Astrocyte of the cerebellum (primary cell): ENCODE measurements around the gene GLI2.

Experiments used
- DNase-seq: peaks from one replicate; pipeline ENCODE4 v3.0.0-alpha.2; 2011; ENCODE audit warnings: low read depth
- H3K4me3 ChIP-seq: 2 replicates; pipeline ENCODE4 v1.5.1; 2011; ENCODE audit warnings: mild to moderate bottlenecking, low read depth, low read length, moderate library complexity
- in situ Hi-C: cut with HindIII; loops from 2 replicates; pipeline ENCODE4 v1.10.0; 2017; ENCODE audit warnings: low sequenced_read_pairs
- TF ChIP-seq, protein P1 (sequence below): IDR thresholded peaks from 2 replicates; pipeline ENCODE4 v1.5.1; 2012; ENCODE audit warnings: low read length, low read depth, moderate library complexity, mild to moderate bottlenecking; ENCODE audit errors: missing control alignments

The GLI2 gene

DNA sequence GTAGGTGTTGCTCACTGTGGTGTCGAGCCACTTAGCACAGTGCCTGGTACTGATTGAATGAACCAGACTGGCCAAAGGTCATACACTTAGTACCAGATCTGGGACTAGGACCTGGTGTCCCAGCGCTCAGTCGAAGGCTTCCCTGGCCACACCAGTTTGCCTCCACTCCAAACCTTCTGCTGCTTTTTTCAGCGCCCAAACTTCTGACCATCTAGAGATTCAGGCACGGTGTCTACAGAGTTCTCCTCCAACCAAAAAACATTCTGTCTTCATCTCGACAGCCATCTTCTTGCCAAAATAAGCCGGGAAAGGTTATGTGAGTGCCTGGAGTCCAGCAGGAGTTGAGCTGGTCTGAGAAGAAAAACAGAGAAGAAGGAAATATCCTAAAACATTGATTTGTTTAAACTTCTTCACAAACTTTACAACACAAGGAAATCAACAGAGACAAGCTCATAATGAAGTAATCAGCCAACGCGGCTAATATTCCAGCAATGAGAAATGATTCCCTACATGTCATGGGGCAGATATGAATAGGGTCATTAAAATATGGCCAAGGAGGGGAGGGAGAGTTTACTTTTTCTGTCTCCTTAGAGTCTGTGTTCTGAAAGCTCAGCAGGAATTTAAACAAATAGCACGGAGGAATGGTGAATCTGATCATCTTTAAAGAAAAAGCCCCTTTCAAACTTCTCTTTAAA lies 2.3 kb upstream of the GLI2 start:
- in situ Hi-C loops: loop anchor here (10.0 kb wide), 1 partner anchor 51 kb away; no protein-coding TSS in a partner anchor
- no peak for DNase-seq
- H3K4me3 ChIP-seq: no peak overlapping the region
- TF ChIP-seq, protein P1, sequence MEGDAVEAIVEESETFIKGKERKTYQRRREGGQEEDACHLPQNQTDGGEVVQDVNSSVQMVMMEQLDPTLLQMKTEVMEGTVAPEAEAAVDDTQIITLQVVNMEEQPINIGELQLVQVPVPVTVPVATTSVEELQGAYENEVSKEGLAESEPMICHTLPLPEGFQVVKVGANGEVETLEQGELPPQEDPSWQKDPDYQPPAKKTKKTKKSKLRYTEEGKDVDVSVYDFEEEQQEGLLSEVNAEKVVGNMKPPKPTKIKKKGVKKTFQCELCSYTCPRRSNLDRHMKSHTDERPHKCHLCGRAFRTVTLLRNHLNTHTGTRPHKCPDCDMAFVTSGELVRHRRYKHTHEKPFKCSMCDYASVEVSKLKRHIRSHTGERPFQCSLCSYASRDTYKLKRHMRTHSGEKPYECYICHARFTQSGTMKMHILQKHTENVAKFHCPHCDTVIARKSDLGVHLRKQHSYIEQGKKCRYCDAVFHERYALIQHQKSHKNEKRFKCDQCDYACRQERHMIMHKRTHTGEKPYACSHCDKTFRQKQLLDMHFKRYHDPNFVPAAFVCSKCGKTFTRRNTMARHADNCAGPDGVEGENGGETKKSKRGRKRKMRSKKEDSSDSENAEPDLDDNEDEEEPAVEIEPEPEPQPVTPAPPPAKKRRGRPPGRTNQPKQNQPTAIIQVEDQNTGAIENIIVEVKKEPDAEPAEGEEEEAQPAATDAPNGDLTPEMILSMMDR: no peak

DNA sequence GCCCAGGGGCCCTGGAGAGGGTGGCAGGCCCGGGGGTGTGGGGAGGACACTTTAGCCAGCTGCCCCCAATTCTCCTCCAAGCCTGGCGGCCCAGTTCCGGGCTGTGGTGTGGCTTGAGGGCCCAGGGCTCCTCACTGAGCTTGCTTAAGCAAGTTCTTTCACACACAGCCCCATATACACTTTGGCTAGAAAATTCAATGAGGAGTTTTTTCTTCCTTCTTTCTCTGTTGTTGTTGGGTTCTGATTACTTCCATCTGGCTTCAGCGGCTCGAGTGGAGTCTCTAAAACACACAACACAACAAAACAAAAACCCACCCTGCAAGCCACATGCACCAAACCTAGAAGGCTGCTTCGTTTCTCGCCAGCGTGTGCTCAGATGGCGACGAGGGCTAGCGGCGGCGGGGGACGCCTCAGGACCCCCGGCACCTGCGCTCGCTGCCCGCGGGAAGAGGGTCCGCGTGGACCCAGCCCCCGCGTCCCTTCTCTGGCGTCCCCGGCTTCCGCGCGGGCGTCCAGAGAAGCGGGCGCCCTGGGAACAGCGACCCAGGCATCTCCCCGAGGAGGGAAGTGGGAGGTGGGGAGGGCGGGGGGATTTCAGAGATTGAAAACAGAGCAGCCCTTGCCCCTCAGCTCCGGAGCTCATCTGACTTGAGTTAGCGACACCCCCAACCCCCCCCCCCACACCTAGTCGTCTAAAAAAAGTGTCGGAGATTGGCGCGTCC lies 577 bp upstream of the GLI2 start:
- DNase-seq: no peak
- TF ChIP-seq, protein P1: no peak
- in situ Hi-C loops: loop anchor here (10.0 kb wide), 1 partner anchor 50 kb away; no protein-coding TSS in a partner anchor
- peak overlapping the region; percentile 66 for H3K4me3 ChIP-seq

DNA sequence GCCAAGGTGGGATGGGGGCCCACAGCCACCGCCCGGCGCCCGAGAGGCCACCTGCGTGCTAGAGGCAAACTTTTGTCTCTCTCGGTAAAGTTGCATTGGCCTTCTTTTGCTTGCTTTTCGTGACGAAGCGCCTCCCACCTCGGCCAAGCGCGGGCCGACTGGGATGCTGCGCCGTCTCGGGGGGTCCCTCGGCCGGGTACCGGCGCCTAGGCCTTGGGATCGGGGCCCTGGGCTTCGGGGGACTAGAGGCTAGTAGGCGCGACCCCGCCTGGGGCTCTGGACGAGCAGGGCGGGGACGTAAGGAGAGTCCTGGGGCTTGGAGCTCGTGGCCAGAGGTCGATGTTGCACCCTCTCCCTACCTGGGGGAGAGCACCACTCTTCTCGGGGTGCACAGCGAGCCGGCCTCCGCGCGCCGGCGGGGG lies 545 bp downstream of the GLI2 start:
- in situ Hi-C loops: loop anchor here (10.0 kb wide), 1 partner anchor 49 kb away; no protein-coding TSS in a partner anchor
- H3K4me3 ChIP-seq: peak overlapping the region; percentile 66
- DNase-seq: no peak
- TF ChIP-seq, protein P1: no peak

DNA sequence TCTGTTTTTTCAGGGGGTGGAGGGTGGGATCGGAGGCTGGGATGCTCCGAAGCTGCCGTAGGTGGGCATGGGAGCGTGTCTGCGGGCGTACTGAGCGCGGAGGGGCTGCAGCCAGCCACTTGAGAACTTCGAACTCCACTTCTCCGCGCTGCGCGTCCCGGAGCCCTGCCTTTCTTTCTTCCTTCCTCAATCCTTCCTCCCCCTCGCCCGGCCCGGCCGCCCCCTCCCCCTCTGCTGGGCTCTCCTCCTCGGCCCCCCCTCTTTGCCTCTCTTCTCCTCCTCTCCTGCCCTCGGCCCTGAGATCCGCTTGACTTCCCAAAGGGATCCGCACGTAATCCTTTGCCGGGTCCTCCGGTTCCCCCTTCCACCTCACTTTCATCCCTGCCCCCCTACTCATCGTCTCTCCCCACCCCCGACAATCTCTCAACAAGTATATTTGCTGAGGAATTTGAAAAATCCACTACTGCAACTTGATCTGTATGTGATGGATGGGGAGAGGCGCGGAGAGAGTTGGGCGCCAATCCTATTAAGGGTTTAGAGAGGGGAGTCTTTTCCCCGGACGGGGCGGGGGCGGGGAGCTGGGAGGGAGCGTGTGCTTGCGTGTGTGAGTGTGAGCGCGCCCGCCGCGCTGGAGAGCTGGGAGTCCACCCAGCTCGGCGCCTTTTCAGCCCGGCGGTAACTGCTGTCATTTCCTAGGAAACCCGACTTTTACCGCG lies 1.1 kb downstream of the GLI2 start:
- in situ Hi-C loops: loop anchor here (10.0 kb wide), 1 partner anchor 48 kb away; no protein-coding TSS in a partner anchor
- peak overlapping the region; percentile 66 for H3K4me3 ChIP-seq
- DNase-seq: peak; percentile 54
- TF ChIP-seq, protein P1: no peak

DNA sequence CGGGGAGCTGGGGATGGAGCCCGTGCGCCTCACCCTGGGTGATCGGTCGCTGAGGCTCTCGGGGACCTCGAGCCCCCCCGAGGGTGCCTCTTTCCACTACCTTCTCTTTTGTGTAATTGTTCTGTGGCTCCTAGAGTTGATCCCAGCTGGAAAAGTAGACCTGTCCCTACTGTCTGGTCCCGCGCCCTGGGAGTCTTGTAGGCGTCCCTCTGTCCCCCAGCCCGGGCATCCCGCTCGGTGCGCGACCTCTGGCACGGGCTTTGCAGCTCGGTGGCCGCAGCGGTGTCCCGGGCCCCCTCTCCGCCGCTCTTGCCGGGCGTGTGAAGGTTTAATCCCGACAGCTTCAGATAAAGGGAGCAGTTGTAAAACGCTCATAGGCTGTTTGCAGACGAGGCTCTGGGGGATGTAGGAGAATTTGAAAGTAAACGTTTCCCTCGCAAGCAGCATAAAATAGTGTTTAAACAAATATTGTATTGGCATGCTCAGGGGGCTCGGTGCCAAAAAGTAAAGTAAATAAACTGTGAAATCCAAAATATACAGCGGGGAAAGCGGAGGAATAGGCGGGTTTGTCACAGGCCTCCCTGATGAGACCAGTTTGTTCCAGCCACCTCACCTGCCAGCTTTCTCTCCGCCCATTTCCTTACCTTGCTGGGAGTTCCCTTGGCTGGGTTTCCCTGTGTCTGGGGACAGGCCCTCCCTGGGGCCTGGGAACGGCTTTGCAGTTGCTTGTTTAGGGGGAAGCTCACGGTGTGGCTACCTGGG lies 1.9 kb downstream of the GLI2 start:
- TF ChIP-seq, protein P1: no peak
- peak overlapping the region; percentile 66 for H3K4me3 ChIP-seq
- no peak for DNase-seq
- in situ Hi-C loops: loop anchor here (10.0 kb wide), 1 partner anchor 47 kb away; no protein-coding TSS in a partner anchor
